SK-N-SH treated with all-trans-retinoic acid at 6 μM for 48 hours (cell line): ENCODE measurements around the gene NCBP3.

Experiments used
- ARNTL ChIP-seq: fragments of 450-650 bp; formaldehyde crosslinking; IDR thresholded peaks from 2 replicates; pipeline ENCODE4 v1.5.0; 2020; ENCODE audit warnings: low read depth, mild to moderate bottlenecking, moderate library complexity, borderline replicate concordance
- GLIS3 ChIP-seq: fragments of 250-450 bp; sonication (Bioruptor Pico); IDR thresholded peaks from 2 replicates; pipeline ENCODE4 v1.5.0; 2020; ENCODE audit warnings: mild to moderate bottlenecking, moderate library complexity
- ISL1 ChIP-seq: fragments of 250-450 bp; sonication (Bioruptor Pico); IDR thresholded peaks from 2 replicates; pipeline ENCODE4 v2.1.2; 2022; ENCODE audit warnings: mild to moderate bottlenecking, moderate library complexity
- OSR1 ChIP-seq: fragments of 250-450 bp; sonication (Bioruptor Pico); IDR thresholded peaks from 2 replicates; pipeline ENCODE4 v1.8.0; 2022; ENCODE audit warnings: moderate library complexity, mild to moderate bottlenecking, inconsistent platforms
- POU6F1 ChIP-seq: fragments of 250-450 bp; sonication (Bioruptor Pico); IDR thresholded peaks from 2 replicates; pipeline ENCODE4 v1.8.0; 2021; ENCODE audit warnings: low read depth, mild to moderate bottlenecking, moderate library complexity, borderline replicate concordance
- RARB ChIP-seq: fragments of 250-450 bp; sonication (Bioruptor Pico); IDR thresholded peaks from 2 replicates; pipeline ENCODE4 v1.8.0; 2021; ENCODE audit warnings: mild to moderate bottlenecking, moderate library complexity
- SNAI2 ChIP-seq: fragments of 250-450 bp; sonication (Bioruptor Pico); IDR thresholded peaks from 2 replicates; pipeline ENCODE4 v1.5.0; 2020; ENCODE audit warnings: mild to moderate bottlenecking, moderate library complexity
- TCF4 ChIP-seq: fragments of 250-450 bp; sonication (Bioruptor Pico); IDR thresholded peaks from 2 replicates; pipeline ENCODE4 v1.8.0; 2021; ENCODE audit warnings: mild to moderate bottlenecking, moderate library complexity, borderline replicate concordance
- TOX ChIP-seq: fragments of 250-450 bp; sonication (Bioruptor Pico); IDR thresholded peaks from 2 replicates; pipeline ENCODE4 v1.8.0; 2021; ENCODE audit warnings: mild to moderate bottlenecking, moderate library complexity, borderline replicate concordance
- ZFP30 ChIP-seq: fragments of 450-650 bp; formaldehyde crosslinking; IDR thresholded peaks from 2 replicates; pipeline ENCODE4 v1.5.0; 2022; ENCODE audit warnings: mild to moderate bottlenecking, moderate library complexity
- ZNF565 ChIP-seq: fragments of 450-650 bp; formaldehyde crosslinking; conservative IDR thresholded peaks from 2 replicates; pipeline ENCODE4 v1.5.0; 2020; ENCODE audit warnings: low read depth, mild to moderate bottlenecking, moderate library complexity

- TF ChIP-seq TOX (no peak), SNAI2 (CRISPR knock-in tag) (no peak), OSR1 (CRISPR knock-in tag) (no peak), TCF4 (CRISPR knock-in tag) (no peak), ISL1 (no peak), RARB (no peak), ZFP30 (CRISPR knock-in tag) (no peak), ZNF565 (CRISPR knock-in tag) (no peak), POU6F1 (CRISPR knock-in tag) (no peak), ARNTL (CRISPR knock-in tag) (no peak), GLIS3 (CRISPR knock-in tag) (no peak)
These were observed 84.1 kb downstream of the NCBP3 start for GRCh38 chr17:3761918-3762380.
